Panc1 (cell line): ENCODE data around the gene IFFO2. TPM values are rescaled to one million over a fixed set of nuclear protein-coding genes. Genes with fewer than 3 reads are reported as not detected.

Source experiments
- ATAC-seq: fragments of 200-7000 bp; cut with Tn5 transposase; 2 replicates; pipeline ENCODE4 v1.9.1; 2020; ENCODE audit warnings: mild to moderate bottlenecking, moderate library complexity
- BruUV-seq: library from RNA; stranded (reverse); fragments of 400-500 nt; replicated peaks from 2 replicates; lab custom pipeline; 2021; lab: Mats Ljungman, UMichigan
- CTCF ChIA-PET: fragments of 300-600 bp; sonication (Branson Sonifier 250); formaldehyde crosslinking; loops from one replicate; lab custom pipeline; 2022; ENCODE audit warnings: antibody characterized with exemption; lab: Charles Lee
- POLR2A ChIA-PET: fragments of 300-600 bp; sonication (Branson Sonifier 250); formaldehyde crosslinking; loops from one replicate; lab custom pipeline; 2022; ENCODE audit warnings: antibody characterized with exemption; lab: Charles Lee
- DNase-seq: peaks from one replicate; pipeline ENCODE4 v3.0.0-alpha.2; 2010; ENCODE audit warnings: low read depth, low spot score
- H3K27ac ChIP-seq: 2 replicates; pipeline ENCODE4 v1.5.1; 2011; ENCODE audit warnings: mild to moderate bottlenecking, low read length, inconsistent platforms
- H3K27me3 ChIP-seq: fragments of 200-500 bp; sonication (Bioruptor generic); 2 replicates; pipeline ENCODE4 v1.6.0; 2014; ENCODE audit warnings: low read length, inconsistent platforms; ENCODE audit not compliant: control insufficient read depth, insufficient read depth
- H3K36me3 ChIP-seq: fragments of 200-500 bp; sonication (Bioruptor generic); 2 replicates; pipeline ENCODE4 v1.5.1; 2014; ENCODE audit warnings: inconsistent platforms, mild to moderate bottlenecking, low read length, moderate library complexity; ENCODE audit not compliant: control insufficient read depth, insufficient read depth
- H3K4me1 ChIP-seq: 2 replicates; pipeline ENCODE4 v1.5.1; 2011; ENCODE audit warnings: inconsistent platforms, mild to moderate bottlenecking, low read length, moderate library complexity; ENCODE audit not compliant: control insufficient read depth, insufficient read depth
- H3K4me3 ChIP-seq, 2 experiments: 2 replicates each; pipeline ENCODE4 v1.5.1; 2011 to 2012; ENCODE audit warnings: low read depth in 2 of 2, low read length in 2 of 2, mild to moderate bottlenecking in 2 of 2, inconsistent platforms in 1 of 2, moderate library complexity in 1 of 2
- H3K9me3 ChIP-seq: fragments of 200-500 bp; sonication (Bioruptor generic); 2 replicates; pipeline ENCODE4 v1.5.1; 2014; ENCODE audit warnings: low read depth, mild to moderate bottlenecking, inconsistent platforms, low read length, moderate library complexity; ENCODE audit not compliant: control insufficient read depth, insufficient read depth
- CTCF ChIP-seq: fragments of 450-650 bp; IDR thresholded peaks from 2 replicates; pipeline ENCODE4 v1.5.1; 2017; ENCODE audit warnings: mild to moderate bottlenecking
- POLR2AphosphoS5 ChIP-seq: IDR thresholded peaks from 2 replicates; pipeline ENCODE4 v1.6.1; 2012; ENCODE audit warnings: mild to moderate bottlenecking, low read depth, low read length, moderate library complexity
- REST ChIP-seq, 2 experiments: IDR thresholded peaks; 2 replicates each; pipeline ENCODE4 v1.6.1; 2011 to 2012; ENCODE audit warnings: low read depth in 2 of 2, control low read depth in 1 of 2, low read length in 1 of 2, mild to moderate bottlenecking in 1 of 2, moderate library complexity in 1 of 2; ENCODE audit not compliant: insufficient read depth in 1 of 2
- SIN3A ChIP-seq: IDR thresholded peaks from 2 replicates; pipeline ENCODE4 v1.6.1; 2012; ENCODE audit warnings: low read depth, mild to moderate bottlenecking, low read length, moderate library complexity, borderline replicate concordance; ENCODE audit not compliant: insufficient read depth
- TCF7L2 ChIP-seq: IDR thresholded peaks from 2 replicates; pipeline ENCODE4 v1.6.1; 2011; ENCODE audit warnings: mild to moderate bottlenecking, low read depth, low read length, inconsistent platforms
- in situ Hi-C: cut with HindIII; loops from 2 replicates; pipeline ENCODE4 v1.10.0; 2016; ENCODE audit warnings: low sequenced_read_pairs, low pct_unique_long_range_greater_than_20kb
- intact Hi-C: fragments of 100-400 bp; cut with micrococcal nuclease; formaldehyde crosslinking; loops from one replicate; pipeline ENCODE4 v1.10.0; 2022; ENCODE audit not compliant: unreplicated experiment
- total RNA-seq: library from RNA; stranded (reverse); gene quantifications from one replicate; pipeline ENCODE4 v1.2.1, GENCODE V29; 2021; ENCODE audit not compliant: unreplicated experiment

The IFFO2 gene
- total RNA-seq, 1 experiment from 2014 or later, result 59.4 TPM

- intact Hi-C loops, result no loop called here
- H3K4me1 ChIP-seq, result peaks cover 42% of the 10 kb centered on the region
- H3K4me3 ChIP-seq, result no peak overlapping the region
- in situ Hi-C loops, result no loop called here
- no peak for DNase-seq
- TF ChIP-seq CTCF, result no peak
- TF ChIP-seq REST (IDR thresholded peaks at IDR 0.05; ENCODE audit: insufficient read depth in 1 of 2, low read depth in 2 of 2, low read length in 1 of 2), result no peak
- no peak for TF ChIP-seq SIN3A
- TF ChIP-seq POLR2AphosphoS5, result no peak
- TF ChIP-seq TCF7L2, result no peak
- H3K27ac ChIP-seq, result no peak overlapping the region
- no peaks in the 10 kb centered on the region for H3K9me3 ChIP-seq
- ATAC-seq, result no peak
- BruUV-seq, result no TSS peak
- H3K27me3 ChIP-seq, result no peaks in the 10 kb centered on the region
- H3K36me3 ChIP-seq, result peaks cover 2% of the 10 kb centered on the region; the same call in 1 of the 2 replicates
- ChIA-PET POLR2A (no interaction called here), CTCF (no interaction called here)
Measured at GRCh38 chr1:18918417-18918816, 38.1 kb downstream of the IFFO2 start.

- ATAC-seq, result no peak
- no peaks in the 10 kb centered on the region for H3K27me3 ChIP-seq
- no peak for DNase-seq
- H3K4me3 ChIP-seq, result no peak overlapping the region
- H3K36me3 ChIP-seq, result peaks cover 3% of the 10 kb centered on the region; the same call in 1 of the 2 replicates
- TF ChIP-seq SIN3A, result no peak
- TF ChIP-seq POLR2AphosphoS5, result no peak
- TF ChIP-seq TCF7L2, result no peak
- TF ChIP-seq REST (IDR thresholded peaks at IDR 0.05; ENCODE audit: insufficient read depth in 1 of 2, low read depth in 2 of 2, low read length in 1 of 2), result no peak
- ChIA-PET CTCF (no interaction called here), POLR2A (no interaction called here)
- H3K27ac ChIP-seq, result no peak overlapping the region
- H3K9me3 ChIP-seq, result no peaks in the 10 kb centered on the region
- peaks cover 34% of the 10 kb centered on the region for H3K4me1 ChIP-seq
- no TSS peak for BruUV-seq
- in situ Hi-C loops, result no loop called here
- intact Hi-C loops, result no loop called here
Measured at GRCh38 chr1:18917071-18917799, 39.2 kb downstream of the IFFO2 start.
